Subcutaneous adipose tissue (tissue), 4 donors: ENCODE measurements around the gene CASK. TPM values are rescaled to one million over a fixed set of nuclear protein-coding genes. Genes with fewer than 3 reads are reported as not detected.

ENCODE experiments used
- total RNA-seq, 4 donors: library from RNA; depleted of rRNA; stranded (reverse); fragments of >200 nt; gene quantifications; one replicate each; pipeline ENCODE4 v1.1.0, GENCODE V29; 2016
- TF ChIP-seq, protein P1 (sequence below): fragments of 450-650 bp; IDR thresholded peaks from one replicate; pipeline ENCODE4 v1.5.1; 2016; ENCODE audit warnings: low read depth, mild to moderate bottlenecking, control low read depth, antibody characterized with exemption, moderate library complexity

The CASK gene
- total RNA-seq, 4 donors from 2014 or later = 27.4 to 48.1 (median 32.5) TPM

DNA sequence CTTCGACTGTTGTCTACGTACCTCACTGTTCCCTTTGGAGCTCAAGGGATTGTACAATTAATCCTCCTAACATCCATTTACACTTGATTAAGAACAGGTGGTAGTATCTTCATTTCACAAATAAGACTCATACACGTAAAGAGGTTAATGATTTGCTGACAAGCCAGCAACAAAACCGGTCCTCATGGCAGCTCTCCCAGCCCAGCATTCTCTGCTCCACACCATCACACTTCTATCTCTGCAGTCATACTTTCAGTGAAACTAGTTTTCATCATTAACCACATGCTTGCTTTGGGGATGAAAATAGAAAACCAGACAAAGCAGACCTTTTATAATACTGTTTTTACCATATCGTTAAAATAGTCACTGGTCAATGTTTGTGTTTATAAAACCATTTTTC, 28.7 kb upstream of the CASK start:
- TF ChIP-seq, protein P1, sequence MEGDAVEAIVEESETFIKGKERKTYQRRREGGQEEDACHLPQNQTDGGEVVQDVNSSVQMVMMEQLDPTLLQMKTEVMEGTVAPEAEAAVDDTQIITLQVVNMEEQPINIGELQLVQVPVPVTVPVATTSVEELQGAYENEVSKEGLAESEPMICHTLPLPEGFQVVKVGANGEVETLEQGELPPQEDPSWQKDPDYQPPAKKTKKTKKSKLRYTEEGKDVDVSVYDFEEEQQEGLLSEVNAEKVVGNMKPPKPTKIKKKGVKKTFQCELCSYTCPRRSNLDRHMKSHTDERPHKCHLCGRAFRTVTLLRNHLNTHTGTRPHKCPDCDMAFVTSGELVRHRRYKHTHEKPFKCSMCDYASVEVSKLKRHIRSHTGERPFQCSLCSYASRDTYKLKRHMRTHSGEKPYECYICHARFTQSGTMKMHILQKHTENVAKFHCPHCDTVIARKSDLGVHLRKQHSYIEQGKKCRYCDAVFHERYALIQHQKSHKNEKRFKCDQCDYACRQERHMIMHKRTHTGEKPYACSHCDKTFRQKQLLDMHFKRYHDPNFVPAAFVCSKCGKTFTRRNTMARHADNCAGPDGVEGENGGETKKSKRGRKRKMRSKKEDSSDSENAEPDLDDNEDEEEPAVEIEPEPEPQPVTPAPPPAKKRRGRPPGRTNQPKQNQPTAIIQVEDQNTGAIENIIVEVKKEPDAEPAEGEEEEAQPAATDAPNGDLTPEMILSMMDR = no peak

DNA sequence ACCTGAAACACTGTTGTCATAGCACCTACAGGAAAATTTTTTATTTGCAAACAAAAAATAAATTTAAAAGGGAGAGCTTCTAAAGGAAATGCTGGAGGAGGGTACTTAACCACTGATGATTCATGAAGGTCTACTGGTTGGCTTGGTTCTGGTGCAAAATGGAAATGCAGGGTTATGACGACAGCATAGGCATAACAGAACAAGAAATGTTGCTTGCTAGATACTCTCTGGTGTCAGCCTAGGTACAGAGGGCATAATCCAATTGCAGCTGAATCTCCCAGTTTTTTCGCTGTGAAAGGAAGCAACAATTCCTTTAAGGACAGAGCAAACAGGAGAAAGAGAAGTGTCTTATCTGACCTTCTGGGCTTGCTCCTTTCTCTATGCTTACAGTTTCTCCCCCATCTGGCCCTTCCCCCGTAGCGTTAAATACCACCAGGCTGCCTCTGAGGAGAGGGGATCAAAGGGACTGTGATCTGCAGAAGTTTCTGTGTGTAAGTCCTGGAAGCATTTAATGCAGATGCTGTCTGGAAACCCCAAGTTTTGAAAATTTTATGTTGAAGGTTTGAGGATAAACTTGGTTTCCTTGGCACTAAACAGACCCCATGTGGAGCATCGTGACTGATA, 23.7 kb upstream of the CASK start:
- TF ChIP-seq, protein P1 = no peak

- TF ChIP-seq, protein P1 = no peak
Observed at GRCh38 chrX:41946235-41946634, 22.9 kb upstream of the CASK start.

- TF ChIP-seq, protein P1 = no peak
Observed at GRCh38 chrX:41935832-41936231, 12.5 kb upstream of the CASK start.

- TF ChIP-seq, protein P1 = no peak
Observed at GRCh38 chrX:41933546-41933945, 10.2 kb upstream of the CASK start.

GRCh38 chrX:41932885-41933284, 9.5 kb upstream of the CASK start:
- TF ChIP-seq, protein P1 = no peak

DNA sequence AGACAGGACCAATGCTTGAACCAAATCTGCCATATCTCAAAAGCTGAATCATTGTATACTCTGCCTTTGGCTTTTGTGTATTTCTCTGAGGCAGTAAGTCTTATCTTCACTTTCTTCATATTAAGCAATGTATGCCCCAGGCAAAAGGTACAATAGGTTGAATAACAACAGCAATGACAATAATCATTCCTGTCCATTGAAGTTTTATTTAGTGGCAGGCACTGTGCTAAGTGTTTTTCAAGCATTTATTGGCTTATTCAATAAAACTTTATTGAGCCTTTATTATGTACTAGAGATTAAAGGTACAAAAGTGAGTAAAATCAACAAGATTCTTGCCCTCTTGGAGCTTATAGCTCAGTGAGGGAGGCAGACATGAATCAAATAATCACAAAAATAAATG, 8.2 kb upstream of the CASK start:
- TF ChIP-seq, protein P1 = no peak
